Stomach (tissue), 9 donors: ENCODE measurements around the gene SKOR1. TPM values are rescaled to one million over a fixed set of nuclear protein-coding genes. Genes with fewer than 3 reads are reported as not detected.

ENCODE experiments used
- DNase-seq, 2 donors: peaks; one replicate each; pipeline versions ENCODE4 v3.0.0 to v3.0.0-alpha.2; 2013 to 2019
- H3K27ac ChIP-seq, 5 donors: fragments of 200-600 bp in 4 of 5; sonication (generic) in 4 of 5; one replicate each; pipeline ENCODE4 v1.5.1; 2013 to 2019; ENCODE audit warnings: mild to moderate bottlenecking in 1 of 5, moderate library complexity in 1 of 5
- H3K27me3 ChIP-seq, 3 donors: fragments of 200-600 bp; sonication (generic); one replicate each; pipeline ENCODE4 v1.5.1; 2017 to 2019; ENCODE audit warnings: mixed run types in 1 of 3
- H3K36me3 ChIP-seq, 4 donors: fragments of 200-600 bp; sonication (generic); 1 replicate in 3 of 4; 2 replicates in 1 of 4; pipeline ENCODE4 v1.5.1; 2016 to 2019
- H3K4me1 ChIP-seq, 4 donors: fragments of 200-600 bp; sonication (generic); one replicate each; pipeline ENCODE4 v1.5.1; 2016 to 2019
- H3K4me3 ChIP-seq, 4 donors: fragments of 200-600 bp; sonication (generic) in 3 of 4; one replicate each; pipeline ENCODE4 v1.5.1; 2016 to 2019; ENCODE audit warnings: mild to moderate bottlenecking in 1 of 4
- H3K9me3 ChIP-seq, 4 donors: fragments of 200-600 bp; sonication (generic); one replicate each; pipeline ENCODE4 v1.5.1; 2016 to 2019
- CTCF ChIP-seq, 7 experiments: fragments of 450-650 bp in 4 of 7; fragments of 200-600 bp in 3 of 7; sonication (generic) in 3 of 7; IDR thresholded peaks; one replicate each; pipeline ENCODE4 v1.5.1; 2016 to 2019; ENCODE audit warnings: antibody characterized with exemption in 7 of 7, control low read depth in 2 of 7, mild to moderate bottlenecking in 1 of 7
- EP300 ChIP-seq: sonication (generic); formaldehyde crosslinking; IDR thresholded peaks from one replicate; pipeline ENCODE4 v1.6.1; 2017; ENCODE audit warnings: antibody characterized with exemption
- POLR2A ChIP-seq, 4 donors: fragments of 450-650 bp; IDR thresholded peaks; one replicate each; pipeline ENCODE4 v1.6.1; 2016; ENCODE audit warnings: antibody characterized with exemption in 4 of 4, control low read depth in 2 of 4, mild to moderate bottlenecking in 1 of 4, moderate library complexity in 1 of 4
- POLR2AphosphoS5 ChIP-seq, 3 donors: sonication (generic); formaldehyde crosslinking; IDR thresholded peaks; one replicate each; pipeline ENCODE4 v1.6.1; 2016; ENCODE audit warnings: antibody characterized with exemption in 3 of 3
- WGBS, 5 donors: extraction: QIAGEN DNeasy Blood & Tissue Kit in 3 of 5; methylation state at CpG; one replicate each; pipeline versions ENCODE4 v1.1.5 to v1.1.7; 2013 to 2018; 5-methylcytosine and 5-hydroxymethylcytosine counted together
- intact Hi-C: fragments of 100-400 bp; cut with DNase I; formaldehyde crosslinking; loops from one replicate; pipeline ENCODE4 v1.15.1; 2023; ENCODE audit warnings: low total_unique reads
- polyA plus RNA-seq, 3 donors: library from polyadenylated mRNA; stranded (reverse); fragments of 200-250 nt; gene quantifications; one replicate each; pipeline ENCODE4 v1.2.3, GENCODE V29; 2013
- total RNA-seq, 5 donors: library from RNA; depleted of rRNA; stranded (reverse); fragments of >200 nt; gene quantifications; one replicate each; pipeline versions ENCODE4 v1.1.0 to v1.2.3, GENCODE V29; 2014 to 2016
- donor health status: healthy with polysubstance abuse.
- donor health status: Bipolar disorder and iron deficiency.
- donor health status: healthy.

SKOR1 gene
- total and polyA plus RNA-seq, 8 donors, result 0.14 to 5.8 (median 0.69) TPM; not detected in 2

GRCh38 chr15:67807836-67808235, 17.5 kb upstream of the SKOR1 start:
- Histone ChIP-seq H3K27me3 (peaks cover 0 to 22% (median 0%) of the 10 kb centered on the region in 3 donors), H3K4me1 (no peaks in the 10 kb centered on the region), H3K9me3 (no peaks in the 10 kb centered on the region), H3K36me3 (peaks cover 3 to 53% (median 25%) of the 10 kb centered on the region in 4 donors), H3K4me3 (no peak overlapping the region), H3K27ac (no peak overlapping the region)
- TF ChIP-seq CTCF (IDR thresholded peaks at IDR 0.05) (no peak), POLR2AphosphoS5 (IDR thresholded peaks at IDR 0.05) (no peak)
- DNase-seq, result no peak
- intact Hi-C loops, result no loop called here
- 93 to 99% (median 96%) methylated on average over 7 of the region's 7 CpGs for WGBS, 5 donors

DNA sequence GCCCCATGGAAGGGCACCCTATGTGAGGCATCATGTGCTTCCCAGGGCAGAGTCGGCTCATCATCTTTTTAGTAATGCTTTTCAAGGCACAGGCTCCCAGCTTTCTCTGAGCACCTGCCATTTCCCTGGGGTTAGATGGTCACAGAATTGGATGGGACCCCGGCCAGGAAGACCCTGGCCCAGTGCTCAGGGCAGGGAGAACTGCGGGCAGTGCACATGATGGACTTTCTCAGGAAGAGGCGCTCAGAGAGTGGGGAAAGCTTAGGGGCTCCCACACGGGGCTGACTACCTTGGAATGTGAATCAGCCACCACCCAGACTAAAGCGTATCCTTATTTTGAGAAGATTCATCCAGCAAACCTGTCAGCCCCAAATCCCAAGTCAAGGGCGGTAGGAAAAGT, 16.5 kb upstream of the SKOR1 start:
- DNase-seq, result no peak
- H3K4me1 ChIP-seq, result no peaks in the 10 kb centered on the region
- peaks cover 3 to 49% (median 25%) of the 10 kb centered on the region in 4 donors for H3K36me3 ChIP-seq
- no peak overlapping the region for H3K4me3 ChIP-seq
- 87 to 95% (median 93%) methylated on average over 7 of the region's 7 CpGs for WGBS, 5 donors
- no peaks in the 10 kb centered on the region for H3K9me3 ChIP-seq
- no peak for TF ChIP-seq POLR2A (IDR thresholded peaks at IDR 0.05)
- no peak for TF ChIP-seq POLR2AphosphoS5 (IDR thresholded peaks at IDR 0.05)
- no peak for TF ChIP-seq EP300
- no peak for TF ChIP-seq CTCF (IDR thresholded peaks at IDR 0.05)
- peaks cover 0 to 30% (median 0%) of the 10 kb centered on the region in 3 donors for H3K27me3 ChIP-seq
- intact Hi-C loops, result no loop called here
- H3K27ac ChIP-seq, result no peak overlapping the region

- TF ChIP-seq EP300, result no peak
- no peak for TF ChIP-seq POLR2A (IDR thresholded peaks at IDR 0.05)
- no peak for TF ChIP-seq CTCF (IDR thresholded peaks at IDR 0.05)
- no peak for TF ChIP-seq POLR2AphosphoS5 (IDR thresholded peaks at IDR 0.05)
- Histone ChIP-seq H3K27ac (no peak overlapping the region), H3K4me1 (no peaks in the 10 kb centered on the region), H3K27me3 (peaks cover 0 to 30% (median 0%) of the 10 kb centered on the region in 3 donors), H3K36me3 (peaks cover 3 to 43% (median 25%) of the 10 kb centered on the region in 4 donors), H3K4me3 (no peak overlapping the region), H3K9me3 (no peaks in the 10 kb centered on the region)
- DNase-seq, result no peak
- 87 to 97% (median 93%) methylated on average over 5 of the region's 5 CpGs for WGBS, 5 donors
- intact Hi-C loops, result no loop called here
Measured at GRCh38 chr15:67809441-67809840, 15.9 kb upstream of the SKOR1 start.

DNA sequence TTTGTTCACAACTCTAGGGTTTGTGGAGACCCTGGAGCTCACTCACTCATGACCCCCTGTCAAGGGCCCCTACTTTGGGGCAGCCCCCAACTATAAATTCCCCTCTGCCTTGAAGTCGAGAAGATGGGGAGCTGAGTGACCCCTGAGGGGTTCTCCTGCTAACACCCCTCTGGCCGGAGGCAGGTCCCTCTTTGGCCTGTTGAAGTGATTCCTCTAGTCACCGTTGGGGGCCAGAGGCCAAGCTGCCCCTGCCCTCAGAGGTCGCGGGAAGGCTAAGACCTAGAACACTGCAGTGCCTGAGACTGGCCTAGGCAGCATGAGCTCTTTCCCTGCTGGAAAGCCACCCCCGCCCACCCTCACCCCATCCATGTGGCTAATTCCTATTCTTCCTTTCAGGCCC, 15.4 kb upstream of the SKOR1 start:
- no peak for TF ChIP-seq CTCF (IDR thresholded peaks at IDR 0.05)
- TF ChIP-seq POLR2A (IDR thresholded peaks at IDR 0.05), result no peak
- TF ChIP-seq EP300, result no peak
- no peak for TF ChIP-seq POLR2AphosphoS5 (IDR thresholded peaks at IDR 0.05)
- no peak for DNase-seq
- peaks cover 0 to 2% (median 1%) of the 10 kb centered on the region in 4 donors for H3K9me3 ChIP-seq
- 83 to 98% (median 89%) methylated on average over 5 to 6 of the region's 6 CpGs for WGBS, 5 donors
- H3K27me3 ChIP-seq, result peaks cover 0 to 30% (median 0%) of the 10 kb centered on the region in 3 donors
- intact Hi-C loops, result no loop called here
- H3K27ac ChIP-seq, result no peak overlapping the region
- no peaks in the 10 kb centered on the region for H3K4me1 ChIP-seq
- H3K36me3 ChIP-seq, result peaks cover 3 to 43% (median 25%) of the 10 kb centered on the region in 4 donors
- H3K4me3 ChIP-seq, result no peak overlapping the region
